ENCODE measurements around the gene HPN.

- TF ChIP-seq CTCF (IDR thresholded peaks at IDR 0.05; ENCODE audit: low read length) (no peak), EZH2 (IDR thresholded peaks at IDR 0.05; ENCODE audit: borderline replicate concordance, low read length) (no peak)
Measured at GRCh38 chr19:35069696-35070095, 28.2 kb downstream of the HPN start.
